GM13976 (cell line): Measurements from ENCODE around the gene PPP3CA.

Source experiments
- DNase-seq: peaks from one replicate; pipeline ENCODE4 v3.0.0; 2012; ENCODE audit warnings: low spot score
- CTCF ChIP-seq: IDR thresholded peaks from 2 replicates; pipeline ENCODE4 v1.5.1; 2012; ENCODE audit warnings: borderline replicate concordance, mild to moderate bottlenecking; ENCODE audit not compliant: insufficient read depth; ENCODE audit errors: extremely low read depth, missing control alignments, control extremely low read depth
- in situ Hi-C: fragments of 300-500 bp; cut with MboI; formaldehyde crosslinking; loops from one replicate; pipeline ENCODE4 v1.12.0; 2022; ENCODE audit warnings: low sequenced_read_pairs, mixed read lengths, inconsistent platforms; ENCODE audit not compliant: unreplicated experiment

The PPP3CA gene

GRCh38 chr4:101065935-101066485, 281.3 kb downstream of the PPP3CA start:
- DNase-seq, result no peak
- in situ Hi-C loops, result no loop called here

GRCh38 chr4:101065346-101065745, 282.0 kb downstream of the PPP3CA start:
- no peak for DNase-seq
- in situ Hi-C loops, result no loop called here

More at GRCh38 chr4:101065935-101066485, 281.3 kb downstream of the PPP3CA start:
- TF ChIP-seq CTCF, result no peak

GRCh38 chr4:101064541-101065180, 282.7 kb downstream of the PPP3CA start:
- in situ Hi-C loops, result no loop called here
- no peak for DNase-seq
- no peak for TF ChIP-seq CTCF

More at GRCh38 chr4:101065346-101065745, 282.0 kb downstream of the PPP3CA start:
- no peak for TF ChIP-seq CTCF

- no peak for TF ChIP-seq CTCF
- in situ Hi-C loops, result no loop called here
- DNase-seq, result no peak
These were observed 291.9 kb downstream of the PPP3CA start for GRCh38 chr4:101055392-101055791.

- DNase-seq, result no peak
- no peak for TF ChIP-seq CTCF
- in situ Hi-C loops, result no loop called here
These were observed 296.5 kb downstream of the PPP3CA start for GRCh38 chr4:101050837-101051205.

GRCh38 chr4:101050088-101050836, 297.1 kb downstream of the PPP3CA start:
- no peak for DNase-seq
- in situ Hi-C loops, result no loop called here
- no peak for TF ChIP-seq CTCF
